ENCODE results near the gene TUBG2.
A peak's percentile ranks its signal among the peaks of the same experiment; 100 is the strongest.

Gene TUBG2

GRCh38 chr17:42677921-42678781 lies 19.1 kb downstream of the TUBG2 start:
- peak; percentile 81 to 86 for DNase-seq

DNA sequence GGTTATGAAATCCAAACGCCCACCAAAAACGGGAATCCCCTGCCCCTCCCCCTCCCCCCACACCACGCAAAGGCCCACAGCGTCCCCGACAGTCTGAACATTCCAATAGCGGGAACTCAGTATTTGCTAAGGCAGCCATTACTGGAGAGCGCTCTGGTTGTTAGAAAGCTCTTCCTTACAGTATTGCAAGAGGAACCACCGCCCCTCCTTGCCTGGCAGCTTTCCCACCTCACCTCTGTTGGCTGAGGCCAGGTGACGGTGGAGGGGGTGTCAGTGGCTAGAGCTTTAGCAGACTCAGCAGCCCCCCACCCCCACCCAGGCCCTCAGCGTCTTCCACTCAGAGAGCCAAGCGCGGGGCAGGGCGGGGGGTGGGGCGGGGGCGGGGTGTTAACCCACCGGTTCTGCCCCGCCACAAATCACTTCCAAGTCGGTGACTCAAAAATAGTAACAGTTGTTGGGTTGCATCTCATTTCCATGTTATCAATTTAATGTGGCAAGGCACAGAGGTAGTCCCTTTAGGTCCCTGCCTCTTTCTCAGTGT lies 19.9 kb downstream of the TUBG2 start:
- DNase-seq, result peak; percentile 46 to 52

DNA sequence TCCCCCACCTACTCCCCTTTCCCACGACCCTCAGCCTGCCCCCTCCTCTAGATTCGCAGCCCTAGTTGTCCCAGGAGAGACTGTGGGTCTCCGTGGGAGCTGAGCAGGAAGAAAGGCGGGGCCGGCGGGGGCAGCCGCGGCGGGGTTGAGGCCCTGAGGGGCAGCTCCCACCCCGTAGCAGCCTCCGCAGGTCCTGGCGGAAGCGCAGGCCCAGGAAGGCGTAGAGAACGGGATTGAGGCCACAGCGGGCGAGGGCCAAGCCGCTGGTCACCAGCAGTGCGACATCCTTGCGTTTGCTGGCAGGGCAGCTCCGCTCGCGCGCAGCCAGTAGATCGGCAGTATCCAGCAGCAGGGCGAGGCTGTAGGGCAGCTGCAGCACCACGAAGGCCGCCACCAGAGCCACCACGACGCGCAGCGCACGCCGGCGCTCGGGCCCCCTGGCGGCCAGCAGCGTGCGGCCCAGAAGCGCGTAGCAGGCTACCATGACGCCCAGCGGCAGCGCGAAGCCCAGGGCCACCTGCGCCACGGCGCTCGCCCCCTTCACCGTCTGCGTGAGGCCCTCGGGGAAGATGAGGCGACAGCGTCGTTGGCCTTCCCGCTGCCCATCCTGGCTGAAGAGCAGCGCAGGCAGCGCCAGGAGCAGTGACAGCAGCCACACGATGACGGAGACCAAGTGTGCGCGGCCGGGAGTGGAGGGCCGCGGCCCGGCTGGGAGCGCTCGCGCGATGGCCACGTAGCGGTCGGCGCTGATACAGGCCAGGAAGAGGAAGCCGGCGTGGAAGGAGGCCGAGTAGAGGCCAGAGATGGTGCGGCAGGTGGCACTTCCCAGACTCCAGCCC lies 20.6 kb downstream of the TUBG2 start:
- DNase-seq, result peak; percentile 72 to 77

GRCh38 chr17:42680331-42680808 lies 21.3 kb downstream of the TUBG2 start:
- DNase-seq, result no peak

DNA sequence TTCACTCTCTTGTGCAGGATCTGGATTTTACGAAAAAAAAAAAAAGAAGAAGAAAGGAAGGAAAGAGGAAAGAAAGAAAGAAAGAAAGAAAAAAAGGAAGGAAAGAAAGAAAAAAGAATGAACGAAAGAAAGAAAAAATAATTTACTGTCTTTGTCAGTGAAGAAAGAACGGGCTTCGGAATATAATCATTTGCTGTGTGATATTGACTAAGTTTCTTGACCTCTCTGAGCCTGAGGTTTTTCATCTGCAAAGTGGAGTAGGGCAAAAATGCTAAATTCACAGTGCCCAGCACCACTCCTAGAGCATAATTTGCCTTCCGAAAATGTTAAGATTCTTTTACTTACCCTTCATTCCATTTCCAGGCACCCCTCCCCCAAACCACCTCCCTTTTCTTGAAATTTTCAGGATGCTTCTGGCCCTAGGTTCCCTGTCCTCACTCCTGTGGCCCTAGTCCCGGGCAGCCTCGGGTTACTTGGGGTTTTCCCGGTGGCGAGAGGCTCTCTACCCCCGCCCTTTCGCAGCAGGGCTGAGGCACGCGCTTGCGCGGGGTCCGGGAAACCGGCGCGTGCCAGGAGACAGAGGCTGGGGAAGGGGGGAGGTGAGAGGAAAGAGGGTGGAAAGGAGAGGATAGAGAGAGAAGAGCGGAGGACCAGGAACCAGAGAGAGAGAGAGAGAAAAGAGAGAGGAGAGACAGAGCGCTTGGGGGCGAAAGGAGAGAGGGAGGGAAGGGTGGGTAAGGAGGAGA lies 23.1 kb downstream of the TUBG2 start, which contains the start of gene CNTNAP1:
TSS of gene CNTNAP1 (plus strand) at position 556 of the 746 bp plus-strand sequence. CDS start 299 bp downstream, outside the sequence.
- DNase-seq, result peak; percentile 39 to 52

- DNase-seq, result peak; percentile 41 to 48
Measured at GRCh38 chr17:42682722-42683403, 23.8 kb downstream of the TUBG2 start.

GRCh38 chr17:42683407-42684034 lies 24.4 kb downstream of the TUBG2 start:
- DNase-seq, result no peak

DNA sequence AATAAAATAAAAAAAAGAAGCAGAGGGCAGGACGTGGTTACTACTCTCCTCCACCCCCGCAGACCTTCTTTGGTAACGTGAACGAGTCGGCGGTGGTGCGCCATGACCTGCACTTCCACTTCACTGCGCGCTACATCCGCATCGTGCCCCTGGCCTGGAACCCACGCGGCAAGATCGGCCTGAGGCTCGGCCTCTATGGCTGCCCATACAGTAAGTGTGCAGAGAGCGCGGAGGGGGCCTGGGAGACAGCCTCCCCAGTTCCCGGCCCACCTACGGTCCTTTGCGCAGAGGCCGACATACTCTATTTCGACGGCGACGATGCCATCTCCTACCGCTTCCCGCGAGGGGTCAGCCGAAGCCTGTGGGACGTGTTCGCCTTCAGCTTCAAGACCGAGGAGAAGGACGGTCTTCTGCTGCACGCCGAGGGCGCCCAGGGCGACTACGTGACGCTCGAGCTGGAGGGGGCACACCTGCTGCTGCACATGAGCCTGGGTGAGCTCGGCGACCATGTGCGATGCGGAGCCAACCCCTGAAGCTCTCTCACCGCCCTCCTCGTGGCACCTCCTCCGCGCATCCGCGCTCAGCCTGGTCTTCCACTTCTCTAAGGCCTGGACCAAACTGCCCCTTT lies 26.0 kb downstream of the TUBG2 start:
- DNase-seq, result no peak

DNA sequence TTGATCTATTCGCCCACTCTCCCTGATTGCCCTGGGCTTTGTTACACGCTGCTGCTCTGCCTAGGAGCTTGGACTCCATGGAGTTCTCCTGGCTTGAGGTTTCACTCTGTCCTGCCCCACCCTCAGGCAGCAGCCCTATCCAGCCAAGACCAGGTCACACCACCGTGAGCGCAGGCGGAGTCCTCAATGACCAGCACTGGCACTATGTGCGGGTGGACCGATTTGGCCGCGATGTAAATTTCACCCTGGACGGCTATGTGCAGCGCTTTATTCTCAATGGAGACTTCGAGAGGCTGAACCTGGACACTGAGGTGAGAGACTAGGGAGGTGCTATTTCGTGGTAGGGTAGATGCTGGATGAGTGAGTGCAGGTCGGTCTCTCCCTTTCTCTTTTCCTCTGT lies 26.7 kb downstream of the TUBG2 start:
- DNase-seq, result no peak

DNA sequence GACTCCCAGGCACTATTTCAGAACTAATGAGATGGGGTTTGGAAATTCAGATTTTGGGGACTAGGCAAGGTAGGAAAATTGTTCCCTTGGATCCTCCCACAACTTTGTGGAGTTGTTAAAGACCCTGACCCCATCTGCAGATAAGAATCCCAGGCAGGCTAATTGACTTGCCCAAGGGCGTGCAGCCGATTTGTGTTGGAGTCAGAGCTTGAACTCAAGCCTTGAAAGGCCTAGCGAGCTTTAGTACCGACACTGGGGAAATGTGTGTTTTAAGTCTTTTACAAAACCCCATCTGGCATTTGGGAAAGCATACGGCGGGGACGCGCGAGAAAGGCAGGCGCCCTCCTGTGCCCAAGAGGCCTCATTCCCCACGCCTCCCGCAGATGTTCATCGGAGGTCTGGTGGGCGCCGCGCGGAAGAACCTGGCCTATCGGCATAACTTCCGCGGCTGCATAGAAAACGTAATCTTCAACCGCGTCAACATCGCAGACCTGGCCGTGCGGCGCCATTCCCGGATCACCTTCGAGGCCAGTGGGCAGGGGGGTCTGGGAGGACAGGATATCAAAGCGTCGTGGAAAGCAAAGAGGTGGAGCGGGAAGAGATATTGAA lies 27.5 kb downstream of the TUBG2 start:
- DNase-seq, result no peak

DNA sequence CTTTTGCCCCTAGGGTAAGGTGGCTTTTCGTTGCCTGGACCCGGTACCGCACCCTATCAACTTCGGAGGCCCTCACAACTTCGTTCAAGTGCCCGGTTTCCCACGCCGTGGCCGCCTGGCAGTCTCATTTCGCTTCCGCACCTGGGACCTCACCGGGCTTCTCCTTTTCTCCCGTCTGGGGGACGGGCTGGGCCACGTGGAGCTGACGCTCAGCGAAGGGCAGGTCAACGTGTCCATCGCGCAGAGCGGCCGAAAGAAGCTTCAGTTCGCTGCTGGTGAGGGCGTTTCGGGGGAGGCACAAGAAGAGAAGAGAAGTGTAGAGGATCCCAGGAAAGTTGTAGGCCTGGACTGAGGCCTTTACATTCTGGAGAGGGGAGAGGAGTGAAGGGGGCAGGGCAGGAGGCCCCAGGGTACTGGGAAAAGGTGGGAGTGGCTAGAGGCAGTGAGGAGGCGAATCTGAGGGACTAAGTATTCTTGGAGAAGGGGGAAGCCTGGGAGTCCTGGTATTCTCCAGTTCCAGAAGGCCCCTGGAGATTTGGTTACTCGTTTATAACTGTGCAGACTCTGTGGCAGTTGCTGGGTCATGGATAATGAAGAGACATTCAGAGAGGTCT lies 28.7 kb downstream of the TUBG2 start:
- no peak for DNase-seq

DNA sequence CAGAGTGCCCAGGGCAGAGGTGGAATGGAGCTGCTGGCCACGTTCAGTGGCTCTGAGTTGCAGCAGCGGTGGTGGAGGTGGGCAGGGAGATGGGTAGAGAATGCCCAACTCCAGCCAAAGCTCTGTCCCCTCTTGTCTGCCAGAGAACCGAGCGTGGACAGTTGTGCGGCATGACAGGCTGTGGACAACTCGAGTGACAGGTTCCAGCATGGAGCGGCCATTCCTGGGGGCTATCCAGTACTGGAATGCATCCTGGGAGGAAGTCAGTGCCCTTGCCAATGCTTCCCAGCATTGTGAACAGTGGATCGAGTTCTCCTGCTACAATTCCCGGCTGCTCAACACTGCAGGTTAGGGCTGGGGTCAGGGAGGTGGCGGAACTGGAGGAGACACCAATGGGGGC lies 31.5 kb downstream of the TUBG2 start:
- no peak for DNase-seq

- DNase-seq, result no peak
Measured at GRCh38 chr17:42691021-42691545, 32.0 kb downstream of the TUBG2 start.

DNA sequence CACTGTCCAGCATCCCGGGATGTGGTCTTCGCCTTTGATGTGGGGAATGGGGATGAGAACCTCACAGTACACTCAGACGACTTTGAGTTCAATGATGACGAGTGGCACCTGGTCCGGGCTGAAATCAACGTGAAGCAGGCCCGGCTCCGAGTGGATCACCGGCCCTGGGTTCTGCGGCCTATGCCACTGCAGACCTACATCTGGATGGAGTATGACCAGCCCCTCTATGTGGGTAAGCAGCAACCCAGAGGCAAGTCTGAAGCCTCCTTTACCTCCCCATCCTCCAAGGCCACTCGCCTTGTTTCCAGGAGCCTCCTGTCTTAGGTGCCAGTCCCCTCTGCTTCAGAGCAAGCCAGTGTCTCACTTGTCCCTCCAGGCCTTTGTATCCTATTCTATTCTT lies 33.4 kb downstream of the TUBG2 start:
- no peak for DNase-seq

DNA sequence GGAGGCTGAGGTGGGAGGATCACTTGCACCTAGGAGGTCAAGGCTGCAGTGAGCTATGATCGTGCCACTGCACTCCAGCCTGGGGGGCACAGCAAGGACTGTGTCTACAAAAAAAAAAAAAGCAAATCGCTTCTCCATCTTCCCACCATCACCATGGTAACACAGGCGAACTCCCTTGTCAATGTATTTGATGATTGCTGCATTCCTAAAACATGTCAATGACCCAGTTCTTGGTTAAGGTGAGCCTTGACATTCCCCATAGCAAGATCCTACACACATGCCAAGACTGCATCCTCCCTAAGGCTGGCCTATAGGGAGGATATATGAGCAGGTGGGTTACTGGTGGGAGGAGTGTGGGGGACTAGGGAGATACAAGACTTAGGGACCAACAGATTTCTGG lies 35.4 kb downstream of the TUBG2 start:
- DNase-seq, result no peak

GRCh38 chr17:42695500-42695899 lies 36.4 kb downstream of the TUBG2 start:
- no peak for DNase-seq

DNA sequence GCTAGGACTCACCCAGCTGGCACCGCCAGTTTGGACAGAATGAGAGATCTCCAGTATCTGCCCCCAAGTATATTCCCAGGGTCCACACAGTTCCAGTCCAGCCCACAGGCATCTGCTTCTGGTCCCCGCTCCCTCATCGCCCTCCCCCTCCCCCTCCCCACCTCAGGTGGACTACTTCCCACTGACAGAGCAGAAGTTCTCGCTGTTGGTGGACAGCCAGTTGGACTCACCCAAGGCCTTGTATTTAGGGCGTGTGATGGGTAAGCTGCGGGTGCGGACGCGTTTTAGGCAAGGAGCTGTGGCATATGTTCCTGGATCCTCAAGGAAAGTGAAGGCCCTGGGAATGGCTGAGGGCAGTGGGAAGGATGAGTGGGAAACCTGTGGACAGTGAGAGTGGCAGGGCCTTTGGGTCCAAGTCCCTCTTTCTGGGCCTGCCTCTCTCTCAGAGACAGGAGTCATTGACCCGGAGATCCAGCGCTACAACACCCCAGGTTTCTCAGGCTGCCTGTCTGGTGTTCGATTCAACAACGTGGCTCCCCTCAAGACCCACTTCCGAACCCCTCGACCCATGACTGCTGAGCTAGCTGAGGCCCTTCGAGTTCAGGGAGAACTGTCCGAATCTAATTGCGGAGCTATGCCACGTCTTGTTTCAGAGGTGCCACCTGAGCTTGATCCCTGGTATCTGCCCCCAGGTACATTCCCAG lies 38.2 kb downstream of the TUBG2 start:
- DNase-seq, result no peak

DNA sequence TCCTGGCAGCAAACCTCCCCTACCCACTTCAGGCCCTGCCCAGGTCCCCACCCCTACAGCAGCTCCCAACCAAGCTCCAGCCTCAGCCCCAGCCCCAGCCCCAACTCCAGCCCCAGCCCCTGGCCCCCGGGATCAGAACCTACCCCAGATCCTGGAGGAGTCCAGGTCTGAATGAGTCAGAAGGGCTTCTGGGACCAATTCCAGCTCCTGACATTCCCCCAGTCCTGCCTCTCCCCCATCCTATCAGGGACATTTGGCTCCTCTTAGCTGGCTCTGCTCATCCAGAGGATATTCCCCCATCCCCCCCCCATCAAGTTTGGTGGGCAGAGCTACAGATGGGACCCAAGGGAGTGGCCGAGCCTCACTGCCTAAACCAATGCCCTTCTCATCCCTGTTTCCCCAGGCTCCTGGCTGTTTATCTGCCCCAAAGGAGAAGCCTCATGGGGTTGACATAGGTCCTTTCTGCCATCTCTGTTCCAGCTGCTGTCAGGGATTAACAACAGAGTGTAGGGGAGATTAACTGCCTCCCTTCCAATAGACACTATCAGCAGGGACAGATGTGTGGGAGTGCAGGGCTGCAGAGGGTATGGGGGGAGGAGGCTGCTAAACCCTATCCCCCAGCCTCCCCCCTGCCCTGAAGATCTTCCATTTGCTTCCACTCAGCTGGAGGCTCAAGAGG lies 39.8 kb downstream of the TUBG2 start:
- DNase-seq, result no peak

DNA sequence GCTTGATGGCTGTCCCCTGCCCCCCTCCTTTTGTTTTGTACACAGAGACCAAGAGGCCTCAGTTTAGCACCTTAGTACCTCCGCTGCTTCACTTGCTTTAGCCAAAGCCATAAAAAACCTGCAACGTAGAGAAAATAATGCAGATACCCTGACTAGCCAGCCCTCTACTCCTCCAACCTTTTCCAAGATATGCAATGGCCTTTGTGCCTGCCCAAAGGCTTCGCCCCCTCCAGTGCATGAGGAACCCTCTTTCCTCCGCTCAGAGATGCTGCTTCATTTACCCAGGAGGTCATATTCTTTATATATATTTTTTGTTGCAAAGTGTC lies 40.3 kb downstream of the TUBG2 start:
- DNase-seq, result no peak

Measured in activated CD4-positive, alpha-beta T cell treated with anti-CD3 and anti-CD28 coated beads, Interleukin-2, amount 50 U/mL, for 48 hours (primary cell).